IMR-90 (cell line): Measurements from ENCODE around the gene THBS1. TPM values are rescaled to one million over a fixed set of nuclear protein-coding genes. Genes with fewer than 3 reads are reported as not detected.
A peak's percentile ranks its signal among the peaks of the same experiment; 100 is the strongest.

Experiments used
- ATAC-seq: fragments of 200-7000 bp; cut with Tn5 transposase; 2 replicates; pipeline ENCODE4 v1.9.1; 2020; ENCODE audit warnings: low read depth, mild to moderate bottlenecking, moderate library complexity
- BruUV-seq: library from RNA; stranded (reverse); fragments of 400-500 nt; replicated peaks from 2 replicates; lab custom pipeline; 2021; lab: Mats Ljungman, UMichigan
- CTCF ChIA-PET: fragments of 300-600 bp; formaldehyde crosslinking; extraction: SDS; loops from one replicate; lab custom pipeline; 2021; ENCODE audit warnings: antibody characterized with exemption; lab: Yijun Ruan, JAX
- POLR2A ChIA-PET: fragments of 300-600 bp; sonication (Branson Sonifier 250); formaldehyde crosslinking; loops from one replicate; lab custom pipeline; 2022; ENCODE audit warnings: antibody characterized with exemption; ENCODE audit not compliant: unreplicated experiment; lab: Charles Lee
- DNase-seq: peaks from one replicate; pipeline ENCODE4 v3.0.0; 2013
- H2AFZ ChIP-seq: replicated peaks from 2 replicates; pipeline ENCODE3; 2013; ENCODE audit warnings: low read length, mild to moderate bottlenecking; ENCODE audit not compliant: poor library complexity
- H2AK5ac ChIP-seq: 2 replicates; pipeline ENCODE4 v1.6.1; 2013; ENCODE audit warnings: low read depth, low read length, inconsistent platforms
- H2AK9ac ChIP-seq: replicated peaks from 2 replicates; pipeline ENCODE3; 2013; ENCODE audit warnings: mild to moderate bottlenecking, low read depth, low read length, moderate library complexity; ENCODE audit not compliant: poor library complexity
- H2BK120ac ChIP-seq: 2 replicates; pipeline ENCODE4 v1.6.1; 2013; ENCODE audit warnings: low read depth, low read length, inconsistent platforms
- H2BK15ac ChIP-seq: 3 replicates; pipeline ENCODE4 v1.6.1; 2013; ENCODE audit warnings: low read depth, low read length, inconsistent platforms
- H2BK20ac ChIP-seq: 2 replicates; pipeline ENCODE4 v1.6.1; 2013; ENCODE audit warnings: low read depth, mild to moderate bottlenecking, inconsistent platforms, low read length, moderate library complexity
- H2BK5ac ChIP-seq: 2 replicates; pipeline ENCODE4 v1.6.1; 2013; ENCODE audit warnings: mild to moderate bottlenecking, low read depth, low read length, inconsistent platforms; ENCODE audit not compliant: poor library complexity, severe bottlenecking
- H3K14ac ChIP-seq: replicated peaks from 2 replicates; pipeline ENCODE4 v1.6.1; 2013; ENCODE audit warnings: low read depth, low read length, inconsistent platforms
- H3K18ac ChIP-seq: 2 replicates; pipeline ENCODE4 v1.6.1; 2013; ENCODE audit warnings: low read depth, low read length, control low read depth
- H3K23ac ChIP-seq: 2 replicates; pipeline ENCODE4 v1.6.1; 2013; ENCODE audit warnings: low read depth, low read length, inconsistent platforms
- H3K27ac ChIP-seq: 2 replicates; pipeline ENCODE4 v1.5.1; 2013; ENCODE audit warnings: mild to moderate bottlenecking, control low read depth, low read length; ENCODE audit not compliant: insufficient read depth
- H3K27me3 ChIP-seq: 2 replicates; pipeline ENCODE4 v1.6.1; 2013; ENCODE audit warnings: low read length; ENCODE audit not compliant: control insufficient read depth, insufficient read depth
- H3K36me3 ChIP-seq: 2 replicates; pipeline ENCODE4 v1.6.1; 2013; ENCODE audit warnings: low read length, mixed read lengths; ENCODE audit not compliant: control insufficient read depth, insufficient read depth
- H3K4ac ChIP-seq: 2 replicates; pipeline ENCODE4 v1.6.1; 2013; ENCODE audit warnings: low read depth, low read length, inconsistent platforms
- H3K4me1 ChIP-seq: 2 replicates; pipeline ENCODE4 v1.6.1; 2013; ENCODE audit warnings: low read length, mixed read lengths; ENCODE audit not compliant: control insufficient read depth, insufficient read depth
- H3K4me2 ChIP-seq: 2 replicates; pipeline ENCODE4 v1.6.1; 2013; ENCODE audit warnings: low read depth, mild to moderate bottlenecking, control low read depth, low read length, moderate library complexity
- H3K4me3 ChIP-seq: 2 replicates; pipeline ENCODE4 v1.5.1; 2013; ENCODE audit warnings: low read depth, mild to moderate bottlenecking, control low read depth, low read length, moderate library complexity; ENCODE audit not compliant: insufficient read depth
- H3K56ac ChIP-seq: 2 replicates; pipeline ENCODE4 v1.6.1; 2013; ENCODE audit warnings: low read length, inconsistent platforms; ENCODE audit not compliant: insufficient read depth; ENCODE audit errors: extremely low read depth
- H3K79me1 ChIP-seq, 2 experiments: 2 replicates each; pipeline ENCODE4 v1.6.1; 2013; ENCODE audit warnings: low read length in 2 of 2, inconsistent platforms in 1 of 2, low read depth in 1 of 2
- H3K9ac ChIP-seq: 2 replicates; pipeline ENCODE4 v1.6.1; 2013; ENCODE audit warnings: low read depth, low read length, control low read depth
- H3K9me1 ChIP-seq: 2 replicates; pipeline ENCODE4 v1.6.1; 2013; ENCODE audit warnings: low read length, inconsistent platforms; ENCODE audit not compliant: insufficient read depth
- H3K9me3 ChIP-seq: 2 replicates; pipeline ENCODE4 v1.6.1; 2013; ENCODE audit warnings: low read length; ENCODE audit not compliant: control insufficient read depth, insufficient read depth
- H4K20me1 ChIP-seq: 2 replicates; pipeline ENCODE4 v1.6.1; 2013; ENCODE audit warnings: low read length, inconsistent platforms; ENCODE audit not compliant: insufficient read depth
- H4K5ac ChIP-seq: 2 replicates; pipeline ENCODE4 v1.6.1; 2013; ENCODE audit warnings: mild to moderate bottlenecking, low read depth, low read length, control low read depth
- H4K8ac ChIP-seq, 2 experiments: 2 replicates each; pipeline ENCODE4 v1.6.1; 2013; ENCODE audit warnings: low read depth in 2 of 2, low read length in 2 of 2, control low read depth in 1 of 2, inconsistent platforms in 1 of 2
- H4K91ac ChIP-seq: 2 replicates; pipeline ENCODE4 v1.6.1; 2013; ENCODE audit warnings: low read depth, low read length, inconsistent platforms; ENCODE audit not compliant: insufficient read depth
- CTCF ChIP-seq: conservative IDR thresholded peaks from 2 replicates; pipeline ENCODE4 v1.5.1; 2012; ENCODE audit warnings: mild to moderate bottlenecking, low read depth, low read length, improper control_type of control experiment
- RFX5 ChIP-seq: IDR thresholded peaks from 2 replicates; pipeline ENCODE4 v1.8.0; 2012; ENCODE audit warnings: low read depth, mild to moderate bottlenecking, low read length, moderate library complexity
- WGBS, 2 experiments: methylation state at CpG; one replicate each; pipeline versions ENCODE4 v1.1.5 to v1.1.7; 2013; ENCODE audit warnings: missing lambda C conversion rate in 2 of 2; ENCODE audit not compliant: insufficient read length in 1 of 2; ENCODE audit errors: extremely low coverage in 2 of 2; 5-methylcytosine and 5-hydroxymethylcytosine counted together
- dilution Hi-C: fragments of 300-500 bp; cut with HindIII; formaldehyde crosslinking; loops from one replicate; pipeline ENCODE4 v1.14.3; 2018; ENCODE audit warnings: low sequenced_read_pairs; ENCODE audit not compliant: unreplicated experiment
- in situ Hi-C: fragments of 300-500 bp; cut with MboI; formaldehyde crosslinking; loops from 3 replicates; pipeline ENCODE4 v1.14.3; 2019; ENCODE audit warnings: low sequenced_read_pairs, inconsistent platforms, mixed read lengths
- intact Hi-C: fragments of 100-400 bp; cut with micrococcal nuclease; formaldehyde crosslinking; loops from 2 replicates; pipeline ENCODE4 v1.10.0; 2022
- polyA plus RNA-seq, 3 experiments: library from polyadenylated mRNA; depleted of rRNA; stranded (reverse); fragments of >200 nt; gene quantifications; 2 replicates each; pipeline ENCODE4 v1.2.3, GENCODE V29; 2012; ENCODE audit warnings: low replicate concordance in 1 of 3
- total RNA-seq: library from RNA; depleted of rRNA; stranded (reverse); fragments of >200 nt; gene quantifications from 2 replicates; pipeline ENCODE4 v1.2.3, GENCODE V29; 2012

THBS1 gene
- total and polyA plus RNA-seq, 2 of the 4 experiments (the other 2 are of a cell fraction) = 1,562 to 4,071 TPM

- Histone ChIP-seq H2AFZ (no peak overlapping the region), H3K18ac (no peak overlapping the region), H2AK9ac (no peak overlapping the region), H2BK5ac (no peak overlapping the region), H3K4me2 (no peak overlapping the region), H4K8ac (no peak overlapping the region), H2BK20ac (no peak overlapping the region), H2BK120ac (no peak overlapping the region), H3K9me3 (no peaks in the 10 kb centered on the region), H3K4me1 (peaks cover 2% of the 10 kb centered on the region; the same call in 1 of the 2 replicates), H2BK15ac (no peak overlapping the region), H3K9ac (no peak overlapping the region), H3K79me1 (no peaks in the 10 kb centered on the region), H3K27me3 (no peaks in the 10 kb centered on the region), H3K4ac (no peak overlapping the region), H3K9me1 (0 out of 2 replicates have a peak, but pooled peaks cover 3% of the 10 kb centered on the region), H3K36me3 (no peaks in the 10 kb centered on the region; the same call in 1 of the 2 replicates), H4K20me1 (peaks cover 23% of the 10 kb centered on the region), H2AK5ac (no peak overlapping the region), H4K5ac (no peak overlapping the region), H3K56ac (no peak overlapping the region), H3K14ac (no peak overlapping the region), H4K91ac (no peak overlapping the region), H3K4me3 (no peak overlapping the region), H3K23ac (no peak overlapping the region), H3K27ac (no peak overlapping the region)
- intact Hi-C loops (loop anchor here (5.0 kb wide), 2 partner anchors 60 to 80 kb away; no protein-coding TSS in a partner anchor), in situ Hi-C loops (loop anchor here (10.0 kb wide), 1 partner anchor 143 kb away; no protein-coding TSS in a partner anchor), dilution Hi-C loops (no loop called here)
- ATAC-seq (no peak), DNase-seq (no peak)
- WGBS, 2 experiments = 90% methylated on average over 2 of the region's 5 CpGs; no CpG with 5 or more reads in 1 of the 2 experiments
- CTCF ChIA-PET = interaction anchor here (0.8 kb wide), 1 partner anchor 155 kb away, joined by 4 read pairs; no protein-coding TSS in a partner anchor
- no TSS peak for BruUV-seq
- TF ChIP-seq CTCF (0 out of 2 replicates have a peak, but pooled peaks have one; percentile 7), RFX5 (no peak)
- POLR2A ChIA-PET = no interaction called here
Observed at GRCh38 chr15:39602143-39602542, 21.3 kb downstream of the THBS1 start.
